HCT116 (cell line): ENCODE results near the gene G6PD.

Experiments used
- POLR2A ChIP-seq: IDR thresholded peaks from 2 replicates; pipeline ENCODE4 v1.7.0; 2011; ENCODE audit warnings: borderline replicate concordance; ENCODE audit not compliant: insufficient read depth, insufficient read length; ENCODE audit errors: extremely low read depth
- TCF7L2 ChIP-seq: IDR thresholded peaks from 2 replicates; pipeline ENCODE4 v1.7.0; 2011; ENCODE audit warnings: borderline replicate concordance, inconsistent platforms; ENCODE audit not compliant: insufficient read depth, insufficient read length; ENCODE audit errors: extremely low read depth
- TF ChIP-seq, protein P1 (sequence below), 3 experiments: fragments of 200-600 bp in 1 of 3; sonication (generic) in 1 of 3; IDR thresholded peaks in 2 of 3; conservative IDR thresholded peaks in 1 of 3; 2 replicates each; pipeline ENCODE4 v1.5.1; 2012 to 2017; ENCODE audit warnings: low read depth in 2 of 3, low read length in 2 of 3, antibody characterized with exemption in 1 of 3, borderline replicate concordance in 1 of 3, control low read depth in 1 of 3, mild to moderate bottlenecking in 1 of 3, mixed read lengths in 1 of 3, mixed run types in 1 of 3, moderate library complexity in 1 of 3; ENCODE audit not compliant: insufficient read depth in 1 of 3

DNA sequence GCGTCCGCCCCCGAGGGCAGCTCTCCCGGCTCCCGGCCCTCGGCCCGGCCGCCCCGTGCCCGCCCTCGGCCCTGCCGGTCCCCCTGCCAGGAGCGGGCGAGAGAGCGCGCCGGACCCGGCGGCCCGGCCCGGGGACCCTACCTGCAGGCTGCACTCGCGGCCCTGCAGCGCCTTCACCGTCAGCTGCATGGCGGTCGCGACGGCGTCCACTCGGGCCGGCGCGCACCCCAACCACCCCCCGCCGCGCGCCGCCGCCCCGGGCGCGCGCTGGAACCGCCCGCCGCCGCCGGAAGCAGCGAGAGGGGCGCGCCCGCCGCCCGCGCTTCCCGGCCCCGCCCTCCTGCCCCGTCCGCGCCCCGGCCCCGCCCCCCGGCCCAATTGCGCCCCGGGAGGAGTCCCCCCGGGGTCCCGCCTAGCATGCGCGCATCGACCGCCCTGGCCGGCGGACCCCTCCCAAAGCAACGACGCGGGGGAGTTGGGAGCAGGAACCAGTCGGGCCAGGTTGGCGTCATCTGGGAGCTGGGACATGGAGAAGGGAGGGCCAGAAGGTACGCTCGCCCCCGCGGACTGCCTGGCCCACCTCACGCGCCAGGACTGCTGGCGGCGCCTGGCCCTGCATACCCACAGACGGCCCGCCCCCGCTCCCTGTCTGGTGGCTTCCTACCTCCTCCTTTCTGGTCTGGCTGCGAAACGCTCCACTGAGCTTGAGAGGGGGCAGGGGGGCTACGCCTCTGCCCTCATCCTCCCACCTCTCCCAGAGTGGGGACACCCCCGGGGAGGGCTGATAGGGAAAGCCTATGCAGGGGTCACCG is 60.0 kb downstream of the G6PD start, which contains the start of gene UBL4A:
- TF ChIP-seq, protein P1, sequence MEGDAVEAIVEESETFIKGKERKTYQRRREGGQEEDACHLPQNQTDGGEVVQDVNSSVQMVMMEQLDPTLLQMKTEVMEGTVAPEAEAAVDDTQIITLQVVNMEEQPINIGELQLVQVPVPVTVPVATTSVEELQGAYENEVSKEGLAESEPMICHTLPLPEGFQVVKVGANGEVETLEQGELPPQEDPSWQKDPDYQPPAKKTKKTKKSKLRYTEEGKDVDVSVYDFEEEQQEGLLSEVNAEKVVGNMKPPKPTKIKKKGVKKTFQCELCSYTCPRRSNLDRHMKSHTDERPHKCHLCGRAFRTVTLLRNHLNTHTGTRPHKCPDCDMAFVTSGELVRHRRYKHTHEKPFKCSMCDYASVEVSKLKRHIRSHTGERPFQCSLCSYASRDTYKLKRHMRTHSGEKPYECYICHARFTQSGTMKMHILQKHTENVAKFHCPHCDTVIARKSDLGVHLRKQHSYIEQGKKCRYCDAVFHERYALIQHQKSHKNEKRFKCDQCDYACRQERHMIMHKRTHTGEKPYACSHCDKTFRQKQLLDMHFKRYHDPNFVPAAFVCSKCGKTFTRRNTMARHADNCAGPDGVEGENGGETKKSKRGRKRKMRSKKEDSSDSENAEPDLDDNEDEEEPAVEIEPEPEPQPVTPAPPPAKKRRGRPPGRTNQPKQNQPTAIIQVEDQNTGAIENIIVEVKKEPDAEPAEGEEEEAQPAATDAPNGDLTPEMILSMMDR (IDR thresholded peaks at IDR 0.05 in 2 of 3, conservative IDR thresholded peaks at IDR 0.05 in 1 of 3; ENCODE audit: borderline replicate concordance in 1 of 3, insufficient read depth in 1 of 3, low read depth in 2 of 3, low read length in 2 of 3), result no peak
- TF ChIP-seq TCF7L2 (no peak), POLR2A (no peak)
